Measurements from ENCODE around the gene LRRC36. TPM values are rescaled to one million over a fixed set of nuclear protein-coding genes. Genes with fewer than 3 reads are reported as not detected.

LRRC36 gene
- total and polyA plus RNA-seq, 2 donors (not counting 3 experiments of a cell fraction or from before 2014, with no cell fraction given) = 0.30 to 2.0 TPM

- H2AFZ ChIP-seq (ENCODE audit: low read depth, low read length) = no peak overlapping the region
- no TSS peak for BruUV-seq (replicated peaks)
- no peaks in the 10 kb centered on the region for H3K79me2 ChIP-seq (ENCODE audit: control insufficient read depth, insufficient read depth, low read length)
- no peak overlapping the region for H3K27ac ChIP-seq (ENCODE audit: insufficient read depth, low read depth, low read length)
- no peak overlapping the region for H3K4me2 ChIP-seq (ENCODE audit: insufficient read depth, low read length)
- H3K9me1 ChIP-seq (replicated peaks; ENCODE audit: control insufficient read depth, extremely low read depth, insufficient read depth, low read length) = no peaks in the 10 kb centered on the region
- FAIRE-seq (no peak), DNase-seq (ENCODE audit: low read depth, low spot score) (peak; percentile 37)
- intact Hi-C loops (cut with micrococcal nuclease) (loop anchor here (10.0 kb wide), 2 partner anchors 202 to 442 kb away; partner anchors contain the start of genes E2F4, ELMO3 and EXOC3L1), dilution Hi-C loops (cut with MboI; ENCODE audit: extremely low pct_ligation_motif_present, low sequenced_read_pairs) (no loop called here)
- no peak overlapping the region for H3K4me3 ChIP-seq (replicated peaks in 1 of 3; ENCODE audit: insufficient read depth in 1 of 3, low read depth in 1 of 3, low read length in 3 of 3)
- no peak overlapping the region for H3K9ac ChIP-seq (replicated peaks; ENCODE audit: extremely low read depth, insufficient read depth, low read length)
- H3K36me3 ChIP-seq (ENCODE audit: control insufficient read depth in 2 of 2, extremely low read depth in 1 of 2, insufficient read depth in 2 of 2, low read length in 2 of 2) = no peaks in the 10 kb centered on the region
- TF ChIP-seq JUN (IDR thresholded peaks at IDR 0.05; ENCODE audit: borderline replicate concordance, insufficient read depth, insufficient read length, low read depth) (no peak), MYC (IDR thresholded peaks at IDR 0.05; ENCODE audit: low read depth, low read length) (no peak), EZH2 (IDR thresholded peaks at IDR 0.05; ENCODE audit: borderline replicate concordance, low read depth, low read length, severe bottlenecking) (no peak), MAX (IDR thresholded peaks at IDR 0.05; ENCODE audit: insufficient read depth, insufficient read length) (no peak), POLR2A (IDR thresholded peaks at IDR 0.05; ENCODE audit: low read depth, low read length) (no peak), FOS (IDR thresholded peaks at IDR 0.05; ENCODE audit: borderline replicate concordance, insufficient read depth, low read length) (no peak), POLR2AphosphoS5 (IDR thresholded peaks at IDR 0.05; ENCODE audit: insufficient read depth, low read depth, low read length) (no peak), CTCF (IDR thresholded peaks at IDR 0.05; ENCODE audit: extremely low read depth in 1 of 2, insufficient read depth in 1 of 2, low read depth in 1 of 2, low read length in 2 of 2) (no peak), GATA2 (IDR thresholded peaks at IDR 0.05; ENCODE audit: insufficient read depth, insufficient read length, low read depth, low read length) (no peak)
- peaks cover 13% of the 10 kb centered on the region for H3K4me1 ChIP-seq (ENCODE audit: control insufficient read depth, extremely low read depth, insufficient read depth, low read length)
- ChIA-PET CTCF (interaction anchor here (0.7 to 1.1 kb wide), 2 partner anchors 23 to 136 kb away, joined by 4 to 5 read pairs; no protein-coding TSS in a partner anchor), POLR2A (no interaction called here)
- H4K20me1 ChIP-seq (replicated peaks; ENCODE audit: control insufficient read depth, extremely low read depth, insufficient read depth, low read length) = no peaks in the 10 kb centered on the region
- peaks cover 9 to 11% of the 10 kb centered on the region in 2 experiments for H3K27me3 ChIP-seq (ENCODE audit: control insufficient read depth in 2 of 2, insufficient read depth in 2 of 2, low read length in 2 of 2)
- no peaks in the 10 kb centered on the region for H3K9me3 ChIP-seq (replicated peaks; ENCODE audit: control insufficient read depth, insufficient read depth, low read length)
Measured at GRCh38 chr16:67396159-67397035, 69.8 kb downstream of the LRRC36 start.
